ENCODE data around the gene IL20RB. TPM values are rescaled to one million over a fixed set of nuclear protein-coding genes. Genes with fewer than 3 reads are reported as not detected.
A peak's percentile ranks its signal among the peaks of the same experiment; 100 is the strongest.
"Not testable (repeated sequence)": the region's sequence is repeated elsewhere in the genome, so short reads cannot be mapped to it uniquely, and the experiment has no call there.

The IL20RB gene
- polyA plus RNA-seq, 2 donors: 83.2 to 85.1 TPM

DNA sequence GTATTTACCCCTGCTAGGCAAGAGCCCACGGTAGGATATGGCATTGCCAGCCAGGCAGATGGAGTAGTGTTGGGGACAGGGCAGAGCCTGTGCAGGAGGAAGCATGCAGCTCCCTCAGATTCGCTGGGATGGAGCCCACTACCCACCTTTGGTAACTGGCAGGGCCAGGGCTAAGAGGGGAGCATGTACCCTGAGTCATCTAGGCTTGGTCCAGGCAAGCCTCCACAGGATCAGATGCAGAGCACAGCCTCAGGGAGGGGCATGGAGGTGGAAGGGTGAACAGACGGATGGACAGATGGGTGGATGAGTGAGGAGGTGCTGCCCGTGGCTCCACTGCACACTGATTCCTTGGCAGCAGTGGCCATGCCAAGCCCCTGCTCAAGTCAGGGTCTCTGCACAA is 33.0 kb downstream of the IL20RB start:
- Histone ChIP-seq H3K4me3 (ENCODE audit: low read depth in 1 of 2, low read length in 2 of 2) (no peak overlapping the region), H3K27me3 (ENCODE audit: control insufficient read depth in 1 of 2, insufficient read depth in 2 of 2, low read length in 2 of 2) (no peaks in the 10 kb centered on the region), H3K36me3 (ENCODE audit: control insufficient read depth in 2 of 2, insufficient read depth in 2 of 2, low read length in 1 of 2) (peaks cover 0 to 17% of the 10 kb centered on the region in 2 donors), H3K9me3 (ENCODE audit: control insufficient read depth in 2 of 2, insufficient read depth in 1 of 2, low read depth in 1 of 2, low read length in 1 of 2) (no peaks in the 10 kb centered on the region), H3K27ac (ENCODE audit: low read depth in 2 of 2, low read length in 1 of 2) (peak overlapping the region; percentile 81 to 87), H3K4me1 (ENCODE audit: control insufficient read depth in 2 of 2, insufficient read depth in 2 of 2, low read length in 1 of 2) (peaks cover 0 to 19% of the 10 kb centered on the region in 2 donors)
- WGBS, 2 donors: 50 to 75% methylated on average over 4 of the region's 4 CpGs

DNA sequence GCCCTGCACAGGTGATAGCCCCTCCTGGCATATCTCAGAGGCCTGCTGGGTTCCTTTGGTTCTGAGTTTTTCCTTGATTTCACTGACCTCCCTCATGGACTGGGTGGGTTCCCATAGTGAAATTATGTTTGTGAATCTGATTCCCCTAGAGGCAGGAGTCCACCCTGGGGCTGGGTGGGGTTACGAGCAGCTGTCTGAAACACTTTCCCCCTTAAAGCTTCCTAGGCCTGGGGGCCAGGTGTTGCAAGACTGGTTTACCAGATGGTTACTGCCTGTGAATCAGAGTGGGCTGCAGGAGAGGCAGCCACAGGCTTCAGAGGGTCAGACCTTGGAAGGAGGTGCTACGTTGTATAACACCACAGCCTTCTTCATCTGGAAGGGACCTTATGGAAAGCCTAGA is 34.3 kb downstream of the IL20RB start:
- Histone ChIP-seq H3K4me1 (ENCODE audit: control insufficient read depth in 2 of 2, insufficient read depth in 2 of 2, low read length in 1 of 2) (peaks cover 0 to 25% of the 10 kb centered on the region in 2 donors), H3K9me3 (ENCODE audit: control insufficient read depth in 2 of 2, insufficient read depth in 1 of 2, low read depth in 1 of 2, low read length in 1 of 2) (no peaks in the 10 kb centered on the region), H3K27ac (ENCODE audit: low read depth in 2 of 2, low read length in 1 of 2) (peak overlapping the region; percentile 12 to 45), H3K27me3 (ENCODE audit: control insufficient read depth in 1 of 2, insufficient read depth in 2 of 2, low read length in 2 of 2) (no peaks in the 10 kb centered on the region), H3K36me3 (ENCODE audit: control insufficient read depth in 2 of 2, insufficient read depth in 2 of 2, low read length in 1 of 2) (peaks cover 0 to 20% of the 10 kb centered on the region in 2 donors), H3K4me3 (ENCODE audit: low read depth in 1 of 2, low read length in 2 of 2) (no peak overlapping the region)
- WGBS, 2 donors: 87 to 95% methylated on average over 2 of the region's 2 CpGs

DNA sequence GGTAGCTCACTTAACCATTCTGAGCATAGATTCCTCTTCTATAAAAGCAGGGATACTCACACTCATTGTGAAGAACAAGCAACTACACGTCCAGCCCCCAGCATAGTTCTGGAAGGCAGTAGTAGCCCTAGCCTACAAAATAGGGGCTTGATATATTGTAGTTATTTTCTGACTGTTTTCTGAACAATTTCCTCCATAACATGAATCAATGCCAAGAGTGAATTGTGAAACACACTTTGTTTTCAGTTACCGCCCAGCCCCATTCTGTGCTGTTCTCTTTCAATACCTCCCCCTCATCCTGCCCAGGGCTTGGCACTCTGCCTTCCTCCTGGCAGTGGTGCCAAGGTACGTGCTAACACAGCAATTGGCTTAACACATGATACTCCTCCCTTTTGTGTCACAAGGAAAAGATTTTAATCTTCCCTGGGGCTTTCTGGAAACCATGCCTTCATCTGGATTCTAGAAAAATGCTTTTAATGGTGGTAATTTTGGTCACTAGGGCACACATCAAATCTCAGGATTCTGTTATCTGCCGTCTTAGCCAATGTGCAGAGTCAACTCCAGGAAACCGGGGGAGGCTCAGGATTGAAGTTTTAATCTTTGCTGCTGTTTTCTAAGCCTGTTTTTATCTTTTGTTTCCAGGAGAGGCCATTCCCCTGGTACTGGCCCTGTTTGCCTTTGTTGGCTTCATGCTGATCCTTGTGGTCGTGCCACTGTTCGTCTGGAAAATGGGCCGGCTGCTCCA is 37.2 kb downstream of the IL20RB start:
- Histone ChIP-seq H3K9me3 (ENCODE audit: control insufficient read depth in 2 of 2, insufficient read depth in 1 of 2, low read depth in 1 of 2, low read length in 1 of 2) (no peaks in the 10 kb centered on the region), H3K36me3 (ENCODE audit: control insufficient read depth in 2 of 2, insufficient read depth in 2 of 2, low read length in 1 of 2) (peaks cover 0 to 12% of the 10 kb centered on the region in 2 donors), H3K27ac (ENCODE audit: low read depth in 2 of 2, low read length in 1 of 2) (peak overlapping the region; percentile 96 to 99), H3K4me3 (ENCODE audit: low read depth in 1 of 2, low read length in 2 of 2) (no peak overlapping the region), H3K4me1 (ENCODE audit: control insufficient read depth in 2 of 2, insufficient read depth in 2 of 2, low read length in 1 of 2) (peaks cover 0 to 23% of the 10 kb centered on the region in 2 donors), H3K27me3 (ENCODE audit: control insufficient read depth in 1 of 2, insufficient read depth in 2 of 2, low read length in 2 of 2) (no peaks in the 10 kb centered on the region)
- 23 to 26% methylated on average over 8 of the region's 8 CpGs for WGBS, 2 donors

DNA sequence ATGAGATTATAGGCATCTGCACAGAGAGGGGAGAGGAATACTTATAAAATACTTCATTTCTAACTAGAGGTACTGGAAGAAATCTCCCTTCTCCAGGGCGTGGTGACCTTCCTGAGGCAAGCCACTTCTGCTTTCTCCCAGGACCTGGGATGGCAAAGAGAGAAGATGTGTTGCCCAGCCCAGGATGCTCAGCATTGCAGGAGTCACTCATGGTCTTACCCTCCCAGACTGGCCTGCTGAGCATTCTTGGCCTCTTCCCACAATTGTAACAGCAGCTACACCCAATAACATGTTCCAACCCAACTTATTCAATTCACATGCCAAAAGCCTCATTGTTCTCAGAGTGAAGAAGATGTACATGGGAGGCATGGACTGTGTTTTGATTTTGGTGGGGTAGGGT is 37.9 kb downstream of the IL20RB start:
- Histone ChIP-seq H3K4me1 (ENCODE audit: control insufficient read depth in 2 of 2, insufficient read depth in 2 of 2, low read length in 1 of 2) (peaks cover 0 to 16% of the 10 kb centered on the region in 2 donors), H3K27ac (ENCODE audit: low read depth in 2 of 2, low read length in 1 of 2) (peak overlapping the region; percentile 96 to 99), H3K4me3 (ENCODE audit: low read depth in 1 of 2, low read length in 2 of 2) (no peak overlapping the region), H3K9me3 (ENCODE audit: control insufficient read depth in 2 of 2, insufficient read depth in 1 of 2, low read depth in 1 of 2, low read length in 1 of 2) (no peaks in the 10 kb centered on the region), H3K27me3 (ENCODE audit: control insufficient read depth in 1 of 2, insufficient read depth in 2 of 2, low read length in 2 of 2) (no peaks in the 10 kb centered on the region), H3K36me3 (ENCODE audit: control insufficient read depth in 2 of 2, insufficient read depth in 2 of 2, low read length in 1 of 2) (peaks cover 0 to 12% of the 10 kb centered on the region in 2 donors)
- WGBS, 2 donors: 61 to 68% methylated on average over 1 of the region's 1 CpG

DNA sequence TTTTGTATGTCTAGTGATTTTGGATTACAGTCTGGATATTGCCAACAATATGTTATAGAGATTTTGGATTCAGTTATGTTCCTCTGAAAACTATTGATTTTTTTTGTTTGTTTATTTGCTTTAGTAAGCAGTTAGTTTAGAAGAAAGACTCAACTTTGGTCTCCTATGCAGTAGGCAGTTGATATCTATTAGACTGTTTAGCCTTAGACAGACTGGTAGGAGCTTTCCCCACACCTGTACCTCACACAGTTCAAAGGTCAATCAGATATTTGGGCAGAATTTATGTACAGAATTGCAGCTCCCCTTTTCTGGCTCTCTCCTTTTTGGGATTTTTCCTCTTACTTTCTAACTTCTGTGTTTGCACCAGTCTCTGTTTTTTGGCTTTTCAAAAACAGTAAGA is 42.3 kb downstream of the IL20RB start:
- Histone ChIP-seq H3K36me3 (ENCODE audit: control insufficient read depth in 2 of 2, insufficient read depth in 2 of 2, low read length in 1 of 2) (peaks cover 0 to 7% of the 10 kb centered on the region in 2 donors), H3K4me3 (ENCODE audit: low read depth in 1 of 2, low read length in 2 of 2) (no peak overlapping the region), H3K9me3 (ENCODE audit: control insufficient read depth in 2 of 2, insufficient read depth in 1 of 2, low read depth in 1 of 2, low read length in 1 of 2) (peaks cover 0 to 2% of the 10 kb centered on the region in 2 donors), H3K27me3 (ENCODE audit: control insufficient read depth in 1 of 2, insufficient read depth in 2 of 2, low read length in 2 of 2) (no peaks in the 10 kb centered on the region), H3K27ac (ENCODE audit: low read depth in 2 of 2, low read length in 1 of 2) (no peak overlapping the region), H3K4me1 (ENCODE audit: control insufficient read depth in 2 of 2, insufficient read depth in 2 of 2, low read length in 1 of 2) (peaks cover 0 to 9% of the 10 kb centered on the region in 2 donors)

DNA sequence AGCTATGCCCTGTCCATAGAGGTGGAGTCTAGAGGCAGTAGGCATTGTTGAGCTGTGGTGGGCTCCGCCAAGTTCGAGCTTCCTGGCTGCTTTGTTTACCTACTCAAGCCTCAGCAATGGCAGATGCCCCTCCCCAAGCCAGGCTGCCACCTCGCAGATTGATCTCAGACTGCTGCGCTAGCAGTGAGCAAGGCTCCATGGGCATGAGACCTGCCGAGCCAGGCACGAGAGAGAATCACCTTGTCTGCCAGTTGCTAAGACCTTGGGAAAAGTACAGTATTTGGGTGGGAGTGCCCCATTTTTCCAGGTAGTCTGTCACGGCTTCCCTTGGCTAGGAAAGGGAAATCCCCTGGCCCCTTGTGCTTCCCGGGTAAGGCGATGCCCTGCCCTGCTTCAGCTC is 49.6 kb downstream of the IL20RB start:
- H3K9me3 ChIP-seq (ENCODE audit: control insufficient read depth in 2 of 2, insufficient read depth in 1 of 2, low read depth in 1 of 2, low read length in 1 of 2); H3K4me3 ChIP-seq (ENCODE audit: low read depth in 1 of 2, low read length in 2 of 2); H3K4me1 ChIP-seq (ENCODE audit: control insufficient read depth in 2 of 2, insufficient read depth in 2 of 2, low read length in 1 of 2); H3K27ac ChIP-seq (ENCODE audit: low read depth in 2 of 2, low read length in 1 of 2); H3K27me3 ChIP-seq (ENCODE audit: control insufficient read depth in 1 of 2, insufficient read depth in 2 of 2, low read length in 2 of 2): not testable (repeated sequence)
- H3K36me3 ChIP-seq (ENCODE audit: control insufficient read depth in 2 of 2, insufficient read depth in 2 of 2, low read length in 1 of 2): peaks cover 0 to 15% of the 10 kb centered on the region in 2 donors
- 78 to 85% methylated on average over 9 of the region's 9 CpGs for WGBS, 2 donors

DNA sequence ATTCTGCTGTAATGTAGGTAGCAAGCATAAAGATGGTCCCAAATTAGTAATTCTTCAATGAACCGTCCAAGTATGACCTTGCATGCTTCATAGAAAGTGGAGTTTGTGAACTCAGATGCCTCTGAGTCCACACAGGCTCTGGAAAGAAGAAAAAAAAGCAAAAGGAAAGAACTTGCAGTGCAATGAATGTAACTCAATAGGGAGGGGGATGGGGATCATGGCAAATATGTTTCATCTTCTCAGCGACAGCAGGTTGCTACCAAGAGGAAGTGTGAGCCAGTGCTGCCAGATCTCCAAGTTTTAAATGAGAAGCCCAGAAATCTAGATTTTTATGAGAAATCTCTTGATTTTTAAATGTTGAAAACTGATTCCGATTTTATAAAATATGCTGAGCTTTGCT is 50.3 kb downstream of the IL20RB start:
- H3K27ac ChIP-seq (ENCODE audit: low read depth in 2 of 2, low read length in 1 of 2): no peak overlapping the region
- 70 to 78% methylated on average over 3 of the region's 3 CpGs for WGBS, 2 donors
- no peaks in the 10 kb centered on the region for H3K27me3 ChIP-seq (ENCODE audit: control insufficient read depth in 1 of 2, insufficient read depth in 2 of 2, low read length in 2 of 2)
- peaks cover 0 to 15% of the 10 kb centered on the region in 2 donors for H3K36me3 ChIP-seq (ENCODE audit: control insufficient read depth in 2 of 2, insufficient read depth in 2 of 2, low read length in 1 of 2)
- no peak overlapping the region for H3K4me3 ChIP-seq (ENCODE audit: low read depth in 1 of 2, low read length in 2 of 2)
- H3K9me3 ChIP-seq (ENCODE audit: control insufficient read depth in 2 of 2, insufficient read depth in 1 of 2, low read depth in 1 of 2, low read length in 1 of 2): no peaks in the 10 kb centered on the region
- no peaks in the 10 kb centered on the region for H3K4me1 ChIP-seq (ENCODE audit: control insufficient read depth in 2 of 2, insufficient read depth in 2 of 2, low read length in 1 of 2)

DNA sequence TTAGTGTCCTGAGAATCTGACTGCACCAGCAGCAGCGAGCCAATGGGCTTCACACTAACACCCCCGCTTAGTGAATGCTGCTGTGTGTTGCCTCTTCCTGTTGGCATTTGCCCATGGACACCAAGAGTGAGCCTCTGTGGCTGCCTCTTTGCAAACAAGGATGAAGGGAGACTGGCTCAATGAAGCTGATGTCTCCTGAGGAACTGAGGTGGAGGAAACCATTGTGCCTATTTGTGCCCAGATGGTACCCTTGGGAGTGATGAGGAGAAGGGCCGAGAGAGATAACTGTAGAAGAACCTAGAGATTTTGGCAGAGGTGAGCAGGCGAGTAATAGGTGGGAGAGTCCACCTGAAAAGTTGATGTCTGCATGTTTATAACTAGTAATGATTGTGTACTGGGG is 51.2 kb downstream of the IL20RB start:
- H3K27ac ChIP-seq (ENCODE audit: low read depth in 2 of 2, low read length in 1 of 2): no peak overlapping the region
- H3K27me3 ChIP-seq (ENCODE audit: control insufficient read depth in 1 of 2, insufficient read depth in 2 of 2, low read length in 2 of 2): no peaks in the 10 kb centered on the region
- H3K36me3 ChIP-seq (ENCODE audit: control insufficient read depth in 2 of 2, insufficient read depth in 2 of 2, low read length in 1 of 2): peaks cover 0 to 15% of the 10 kb centered on the region in 2 donors
- H3K4me3 ChIP-seq (ENCODE audit: low read depth in 1 of 2, low read length in 2 of 2): no peak overlapping the region
- no peaks in the 10 kb centered on the region for H3K4me1 ChIP-seq (ENCODE audit: control insufficient read depth in 2 of 2, insufficient read depth in 2 of 2, low read length in 1 of 2)
- H3K9me3 ChIP-seq (ENCODE audit: control insufficient read depth in 2 of 2, insufficient read depth in 1 of 2, low read depth in 1 of 2, low read length in 1 of 2): no peaks in the 10 kb centered on the region
- WGBS, 2 donors: 92 to 93% methylated on average over 4 of the region's 4 CpGs

DNA sequence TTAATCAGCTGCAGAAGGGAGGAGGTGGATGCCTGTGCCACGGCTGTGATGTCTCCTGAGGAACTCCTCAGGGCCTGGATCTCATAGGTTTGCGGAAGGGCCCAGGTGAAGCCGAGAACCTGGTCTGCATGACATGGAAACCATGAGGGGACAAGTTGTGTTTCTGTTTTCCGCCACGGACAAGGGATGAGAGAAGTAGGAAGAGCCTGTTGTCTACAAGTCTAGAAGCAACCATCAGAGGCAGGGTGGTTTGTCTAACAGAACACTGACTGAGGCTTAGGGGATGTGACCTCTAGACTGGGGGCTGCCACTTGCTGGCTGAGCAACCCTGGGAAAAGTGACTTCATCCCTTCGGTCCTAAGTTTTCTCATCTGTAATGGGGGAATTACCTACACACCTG is 52.4 kb downstream of the IL20RB start:
- Histone ChIP-seq H3K4me3 (ENCODE audit: low read depth in 1 of 2, low read length in 2 of 2) (no peak overlapping the region), H3K9me3 (ENCODE audit: control insufficient read depth in 2 of 2, insufficient read depth in 1 of 2, low read depth in 1 of 2, low read length in 1 of 2) (no peaks in the 10 kb centered on the region), H3K27me3 (ENCODE audit: control insufficient read depth in 1 of 2, insufficient read depth in 2 of 2, low read length in 2 of 2) (no peaks in the 10 kb centered on the region), H3K27ac (ENCODE audit: low read depth in 2 of 2, low read length in 1 of 2) (no peak overlapping the region), H3K36me3 (ENCODE audit: control insufficient read depth in 2 of 2, insufficient read depth in 2 of 2, low read length in 1 of 2) (peaks cover 0 to 15% of the 10 kb centered on the region in 2 donors), H3K4me1 (ENCODE audit: control insufficient read depth in 2 of 2, insufficient read depth in 2 of 2, low read length in 1 of 2) (no peaks in the 10 kb centered on the region)
- 89 to 95% methylated on average over 6 of the region's 6 CpGs for WGBS, 2 donors

DNA sequence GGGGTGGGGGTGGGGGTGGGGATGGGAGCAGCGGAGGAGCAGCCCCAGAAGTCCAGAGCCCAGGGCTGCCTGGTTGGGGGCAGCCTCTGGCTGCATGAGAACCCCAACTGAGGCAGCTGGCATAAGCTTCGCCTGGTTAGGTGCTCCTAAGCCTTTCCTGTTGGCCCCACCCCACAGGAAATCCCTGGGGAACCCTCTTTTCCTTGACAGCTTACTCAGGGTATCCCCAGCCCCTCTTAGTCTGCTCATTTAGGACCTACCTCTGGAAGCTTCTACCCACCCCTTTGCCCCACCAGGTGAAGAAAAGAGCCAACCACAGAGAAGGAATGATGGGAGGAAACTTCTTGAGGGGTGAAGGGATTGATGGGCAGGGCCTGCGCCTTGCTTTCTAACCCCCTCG is 53.4 kb downstream of the IL20RB start:
- peaks cover 0 to 15% of the 10 kb centered on the region in 2 donors for H3K36me3 ChIP-seq (ENCODE audit: control insufficient read depth in 2 of 2, insufficient read depth in 2 of 2, low read length in 1 of 2)
- WGBS, 2 donors: 87 to 89% methylated on average over 4 of the region's 4 CpGs
- H3K27ac ChIP-seq (ENCODE audit: low read depth in 2 of 2, low read length in 1 of 2): no peak overlapping the region
- no peaks in the 10 kb centered on the region for H3K4me1 ChIP-seq (ENCODE audit: control insufficient read depth in 2 of 2, insufficient read depth in 2 of 2, low read length in 1 of 2)
- H3K4me3 ChIP-seq (ENCODE audit: low read depth in 1 of 2, low read length in 2 of 2): no peak overlapping the region
- H3K27me3 ChIP-seq (ENCODE audit: control insufficient read depth in 1 of 2, insufficient read depth in 2 of 2, low read length in 2 of 2): no peaks in the 10 kb centered on the region
- no peaks in the 10 kb centered on the region for H3K9me3 ChIP-seq (ENCODE audit: control insufficient read depth in 2 of 2, insufficient read depth in 1 of 2, low read depth in 1 of 2, low read length in 1 of 2)

Measured in esophagus (tissue), 2 donors.